Lung (tissue), 12 donors: Measurements from ENCODE around the gene SLC44A1. TPM values are rescaled to one million over a fixed set of nuclear protein-coding genes. Genes with fewer than 3 reads are reported as not detected.

Source experiments
- ATAC-seq: fragments of 200-7000 bp; cut with Tn5 transposase; one replicate; pipeline ENCODE4 v1.9.1; 2020; ENCODE audit warnings: moderate number of reproducible peaks; ENCODE audit not compliant: insufficient read depth, low FRiP score
- DNase-seq, 3 donors: peaks; one replicate each; pipeline ENCODE4 v3.0.0-alpha.2; 2013 to 2017
- H3K27ac ChIP-seq, 2 donors: one replicate each; pipeline ENCODE4 v1.5.1; 2013; ENCODE audit warnings: mild to moderate bottlenecking in 2 of 2, moderate library complexity in 2 of 2, control low read depth in 1 of 2, inconsistent platforms in 1 of 2, low read depth in 1 of 2, low read length in 1 of 2
- H3K27me3 ChIP-seq, 3 donors: one replicate each; pipeline ENCODE4 v1.5.1; 2013; ENCODE audit warnings: low read length in 2 of 3; ENCODE audit not compliant: control insufficient read depth in 3 of 3, insufficient read depth in 3 of 3
- H3K36me3 ChIP-seq, 4 donors: one replicate each; pipeline ENCODE4 v1.5.1; 2013; ENCODE audit warnings: low read length in 4 of 4, mild to moderate bottlenecking in 1 of 4, moderate library complexity in 1 of 4; ENCODE audit not compliant: control insufficient read depth in 4 of 4, insufficient read depth in 4 of 4
- H3K4me1 ChIP-seq, 5 donors: one replicate each; pipeline ENCODE4 v1.5.1; 2013; ENCODE audit warnings: low read length in 5 of 5, mild to moderate bottlenecking in 2 of 5, moderate library complexity in 1 of 5; ENCODE audit not compliant: control insufficient read depth in 5 of 5, insufficient read depth in 5 of 5
- H3K4me3 ChIP-seq: one replicate; pipeline ENCODE4 v1.5.1; 2013; ENCODE audit warnings: mild to moderate bottlenecking, control low read depth, moderate library complexity
- H3K9ac ChIP-seq, 2 donors: one replicate each; pipeline ENCODE4 v1.5.1; 2013; ENCODE audit warnings: low read length in 2 of 2, control low read depth in 1 of 2; ENCODE audit not compliant: insufficient read depth in 1 of 2
- H3K9me3 ChIP-seq, 4 donors: one replicate each; pipeline ENCODE4 v1.5.1; 2013; ENCODE audit warnings: low read length in 3 of 4, mild to moderate bottlenecking in 1 of 4, moderate library complexity in 1 of 4; ENCODE audit not compliant: control insufficient read depth in 4 of 4, insufficient read depth in 3 of 4
- CTCF ChIP-seq: IDR thresholded peaks from 2 replicates; pipeline ENCODE4 v1.5.1; 2012; ENCODE audit warnings: mild to moderate bottlenecking; ENCODE audit errors: control extremely low read depth, extremely low read depth
- WGBS, 2 donors: extraction: QIAGEN DNeasy Blood & Tissue Kit; methylation state at CpG; one replicate each; pipeline ENCODE4 v1.1.7; 2013; 5-methylcytosine and 5-hydroxymethylcytosine counted together
- polyA plus RNA-seq, 2 donors: library from polyadenylated mRNA; stranded (reverse); fragments of 200-250 nt; gene quantifications; one replicate each; pipeline ENCODE4 v1.2.1, GENCODE V29; 2013
- total RNA-seq, 2 donors: library from RNA; depleted of rRNA in 1 of 2; stranded (reverse); fragments of >200 nt in 1 of 2; gene quantifications; one replicate each; pipeline ENCODE4 v1.2.1, GENCODE V29; 2014 to 2021
- donor health status: control.
- donor health status: control.
- donor health status: Bipolar disorder and iron deficiency.
- donor health status: healthy.
- donor health status: DM: yes; HTN: yes; CAD: no.

SLC44A1 gene
- total and polyA plus RNA-seq, 4 donors, result 13.0 to 61.7 (median 33.8) TPM

GRCh38 chr9:105206821-105207699, 37.4 kb upstream of the SLC44A1 start:
- WGBS, 2 donors, result 61 to 73% methylated on average over 6 of the region's 6 CpGs
- no peak overlapping the region for H3K4me3 ChIP-seq
- H3K9me3 ChIP-seq, result no peaks in the 10 kb centered on the region
- H3K27ac ChIP-seq, result peak overlapping the region in 1 of 2 donors; percentile 59
- TF ChIP-seq CTCF, result no peak
- ATAC-seq (peak; percentile 39), DNase-seq (no peak)
- H3K27me3 ChIP-seq, result no peaks in the 10 kb centered on the region
- no peak overlapping the region for H3K9ac ChIP-seq
- peaks cover 0 to 32% (median 22%) of the 10 kb centered on the region in 5 donors for H3K4me1 ChIP-seq
- H3K36me3 ChIP-seq, result no peaks in the 10 kb centered on the region

- no peak for ATAC-seq
- WGBS, 2 donors, result 47 to 78% methylated on average over 4 of the region's 4 CpGs
Measured at GRCh38 chr9:105216440-105217178, 27.8 kb upstream of the SLC44A1 start.

GRCh38 chr9:105218673-105219072, 25.8 kb upstream of the SLC44A1 start:
- H3K36me3 ChIP-seq, result no peaks in the 10 kb centered on the region
- no peak overlapping the region for H3K27ac ChIP-seq
- H3K27me3 ChIP-seq, result no peaks in the 10 kb centered on the region
- H3K4me1 ChIP-seq, result peaks cover 0 to 10% (median 3%) of the 10 kb centered on the region in 5 donors
- ATAC-seq (no peak), DNase-seq (no peak)
- H3K9ac ChIP-seq, result no peak overlapping the region
- WGBS, 2 donors, result 84 to 95% methylated on average over 5 of the region's 5 CpGs
- peaks cover 0 to 5% (median 2%) of the 10 kb centered on the region in 4 donors for H3K9me3 ChIP-seq
- TF ChIP-seq CTCF, result no peak
- H3K4me3 ChIP-seq, result no peak overlapping the region

More at GRCh38 chr9:105216440-105217178, 27.8 kb upstream of the SLC44A1 start:
- H3K4me3 ChIP-seq, result no peak overlapping the region
- H3K9ac ChIP-seq, result no peak overlapping the region
- peak in 1 of 3 donors; percentile 9 for DNase-seq
- TF ChIP-seq CTCF, result no peak
- no peaks in the 10 kb centered on the region for H3K27me3 ChIP-seq
- peaks cover 0 to 10% (median 3%) of the 10 kb centered on the region in 5 donors for H3K4me1 ChIP-seq
- H3K36me3 ChIP-seq, result no peaks in the 10 kb centered on the region
- H3K9me3 ChIP-seq, result no peaks in the 10 kb centered on the region
- no peak overlapping the region for H3K27ac ChIP-seq
